Lower lobe of right lung (tissue), 2 donors: ENCODE results near the gene SYP. TPM values are rescaled to one million over a fixed set of nuclear protein-coding genes. Genes with fewer than 3 reads are reported as not detected.
A peak's percentile ranks its signal among the peaks of the same experiment; 100 is the strongest.

Experiments
- ATAC-seq, 2 donors: fragments of 200-7000 bp; cut with Tn5 transposase; one replicate each; pipeline ENCODE4 v1.9.1; 2020 to 2022; ENCODE audit warnings: mild to moderate bottlenecking in 2 of 2, moderate library complexity in 2 of 2
- DNase-seq: peaks from one replicate; pipeline ENCODE4 v3.0.0-alpha.2; 2020
- H3K27ac ChIP-seq: fragments of 200-600 bp; one replicate; pipeline ENCODE4 v1.8.0; 2022
- H3K27me3 ChIP-seq: fragments of 200-600 bp; one replicate; pipeline ENCODE4 v1.8.0; 2022; ENCODE audit warnings: low read depth
- H3K36me3 ChIP-seq: fragments of 200-600 bp; one replicate; pipeline ENCODE4 v1.8.0; 2022; ENCODE audit warnings: mild to moderate bottlenecking
- H3K4me1 ChIP-seq: fragments of 200-600 bp; one replicate; pipeline ENCODE4 v1.8.0; 2022
- H3K4me3 ChIP-seq: fragments of 200-600 bp; one replicate; pipeline ENCODE4 v1.8.0; 2022; ENCODE audit warnings: mild to moderate bottlenecking
- H3K9me3 ChIP-seq: fragments of 200-600 bp; one replicate; pipeline ENCODE4 v1.8.0; 2022
- CTCF ChIP-seq: fragments of 200-600 bp; IDR thresholded peaks from one replicate; pipeline ENCODE4 v1.8.0; 2022; ENCODE audit warnings: antibody characterized with exemption, mild to moderate bottlenecking
- intact Hi-C: fragments of 100-400 bp; cut with DNase I; formaldehyde crosslinking; loops from one replicate; pipeline ENCODE4 v1.11.0; 2022
- total RNA-seq: library from RNA; stranded (reverse); fragmentation: NEBNext Ultra II Directional; extraction: Animal tissue kit (Norgen Biotek cat#: 25700); gene quantifications from one replicate; pipeline ENCODE4 v1.2.1, GENCODE V29; 2021
- donor health status: DM: no; HTN: yes; CAD: no; lungs with severe emphysema.

Gene SYP
- total RNA-seq, 1 donor from 2014 or later: 4.2 TPM

DNA sequence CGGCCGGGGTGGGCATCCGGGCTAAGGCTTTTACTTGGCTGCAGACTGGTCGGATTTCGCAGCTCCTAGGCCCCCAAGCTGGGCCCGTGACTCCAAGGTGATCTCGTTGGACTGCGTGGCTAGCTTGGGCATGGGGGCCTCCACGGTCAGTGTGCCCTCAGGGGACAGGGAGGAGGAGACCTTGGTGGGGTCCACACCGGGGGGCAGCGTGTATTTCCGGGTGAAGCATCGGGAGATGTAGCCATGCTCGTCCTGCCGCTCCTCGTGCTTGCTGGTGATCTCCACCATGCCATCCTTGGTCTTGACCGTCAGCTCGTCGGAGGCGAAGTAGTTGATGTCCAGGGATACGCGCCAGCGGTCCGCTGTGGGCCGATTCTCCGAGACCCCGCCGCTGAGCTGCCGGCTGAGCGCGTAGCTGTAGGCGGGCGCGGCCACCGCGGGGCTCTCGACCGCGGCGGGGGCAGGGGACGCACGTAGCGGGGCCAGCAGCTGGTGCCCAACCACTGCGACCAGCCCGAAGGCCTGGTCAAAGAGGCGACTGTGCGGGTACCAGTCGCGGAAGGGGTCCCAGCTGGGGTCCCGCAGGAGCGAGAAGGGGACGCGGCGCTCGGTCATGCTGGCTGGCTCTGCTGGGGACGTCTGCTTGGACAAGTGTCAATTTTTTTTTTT, 34.0 kb upstream of the SYP start:
- no peak for DNase-seq
- TF ChIP-seq CTCF: no peak

DNA sequence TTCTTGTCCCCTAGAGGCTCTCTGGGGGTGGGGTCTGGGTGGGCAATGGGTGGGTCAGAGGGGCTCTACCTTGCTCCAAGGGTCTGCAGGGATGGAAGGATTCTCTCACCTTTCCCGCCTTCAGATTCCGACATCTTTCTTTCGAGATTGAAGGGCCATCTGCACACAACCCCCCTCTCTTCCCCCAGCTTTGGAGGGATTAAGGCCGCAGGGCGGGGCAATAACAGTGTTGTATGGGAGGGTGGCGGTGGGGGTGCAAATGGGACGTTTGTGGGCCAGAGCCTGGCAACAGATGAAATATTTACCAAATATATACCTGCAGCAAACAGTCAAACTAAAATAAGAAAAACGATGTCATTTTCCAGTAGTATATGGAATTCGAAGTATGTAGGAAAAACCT, 33.2 kb upstream of the SYP start, which contains the start of gene CACNA1F:
Gene CACNA1F, minus strand, starts transcription at position 165 of the 400 bp plus-strand sequence. Its CDS starts 31 bp downstream, at position 134.
- ATAC-seq (no peak), DNase-seq (no peak)
- Histone ChIP-seq H3K36me3 (no peaks in the 10 kb centered on the region), H3K27me3 (no peaks in the 10 kb centered on the region), H3K9me3 (no peaks in the 10 kb centered on the region), H3K4me3 (no peak within 1 kb of the TSS), H3K27ac (no peak within 1 kb of the TSS), H3K4me1 (no peaks in the 10 kb centered on the region)
- no peak for TF ChIP-seq CTCF
- intact Hi-C loops: no loop called here

More for the DNA sequence above, 34.0 kb upstream of the SYP start:
- no peak for ATAC-seq
- intact Hi-C loops: no loop called here
- Histone ChIP-seq H3K36me3 (no peaks in the 10 kb centered on the region), H3K27me3 (no peaks in the 10 kb centered on the region), H3K4me1 (no peaks in the 10 kb centered on the region), H3K9me3 (no peaks in the 10 kb centered on the region), H3K27ac (no peak overlapping the region), H3K4me3 (no peak overlapping the region)

DNA sequence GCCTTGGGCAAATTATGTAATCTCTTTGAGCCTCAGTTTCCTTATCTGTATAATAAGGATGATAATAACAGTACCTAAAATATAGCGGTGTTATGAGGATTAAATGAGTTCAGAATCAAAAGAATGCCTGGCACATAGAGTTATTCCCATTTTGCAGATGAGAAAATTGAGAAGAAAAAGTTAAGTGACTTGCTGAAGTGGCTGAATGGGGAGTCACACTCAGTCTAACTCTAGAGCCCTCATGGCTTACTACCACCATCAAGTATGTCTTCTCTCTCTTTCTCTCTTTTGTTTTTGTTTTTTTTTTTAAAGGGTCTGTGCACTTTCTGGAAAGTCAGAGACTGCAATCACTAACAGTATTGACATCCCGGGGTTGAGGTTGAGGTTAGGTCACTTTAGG, 32.5 kb upstream of the SYP start:
- H3K4me3 ChIP-seq: no peak overlapping the region
- no peaks in the 10 kb centered on the region for H3K27me3 ChIP-seq
- DNase-seq (no peak), ATAC-seq (no peak)
- H3K27ac ChIP-seq: no peak overlapping the region
- no peaks in the 10 kb centered on the region for H3K9me3 ChIP-seq
- no peaks in the 10 kb centered on the region for H3K4me1 ChIP-seq
- no peaks in the 10 kb centered on the region for H3K36me3 ChIP-seq
- TF ChIP-seq CTCF: no peak
- intact Hi-C loops: no loop called here

DNA sequence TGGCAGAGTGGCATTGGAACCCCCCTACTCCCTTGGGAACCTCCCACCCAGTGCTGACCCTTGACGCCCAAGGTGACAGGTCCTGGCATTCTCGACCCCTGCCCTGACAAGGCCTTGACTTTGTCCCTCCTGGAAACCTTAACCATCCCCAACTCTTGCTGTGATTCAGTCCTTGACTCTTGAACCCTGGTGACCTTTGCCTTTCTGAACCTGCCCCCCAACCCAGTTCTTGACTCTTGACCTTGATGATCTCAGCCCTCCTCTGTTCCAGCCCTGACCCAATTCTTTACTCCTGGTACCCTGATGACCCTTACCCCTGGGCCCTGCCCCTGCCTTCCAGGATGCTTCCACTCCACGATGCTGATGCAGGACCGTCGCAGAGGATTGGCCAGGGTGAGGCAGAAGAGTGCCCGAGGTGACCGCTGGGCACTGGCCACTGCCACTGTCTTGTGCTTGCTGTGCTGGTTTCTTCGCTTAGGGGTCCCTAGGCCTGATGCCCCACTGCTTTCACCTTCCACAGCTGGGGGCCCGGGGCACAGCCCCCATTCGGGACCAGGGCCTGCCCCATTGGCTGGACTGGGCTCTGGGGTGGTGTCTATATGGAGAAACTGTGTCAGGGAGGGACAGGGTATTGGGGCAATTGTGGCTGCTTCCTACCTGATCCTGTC, 31.5 kb upstream of the SYP start:
- TF ChIP-seq CTCF: no peak

GRCh38 chrX:49230500-49231232, 30.7 kb upstream of the SYP start:
- DNase-seq (peak; percentile 93), ATAC-seq (peak; percentile 89 to 91)
- no peaks in the 10 kb centered on the region for H3K27me3 ChIP-seq
- peak overlapping the region; percentile 79 for H3K27ac ChIP-seq
- no peaks in the 10 kb centered on the region for H3K9me3 ChIP-seq
- peak overlapping the region; percentile 46 for H3K4me3 ChIP-seq
- peak; percentile 20 for TF ChIP-seq CTCF
- no peaks in the 10 kb centered on the region for H3K4me1 ChIP-seq
- H3K36me3 ChIP-seq: no peaks in the 10 kb centered on the region
- intact Hi-C loops: no loop called here

More for the DNA sequence above, 31.5 kb upstream of the SYP start:
- no peak overlapping the region for H3K4me3 ChIP-seq
- no peak for DNase-seq
- no peaks in the 10 kb centered on the region for H3K4me1 ChIP-seq
- intact Hi-C loops: no loop called here
- ATAC-seq: no peak
- H3K36me3 ChIP-seq: no peaks in the 10 kb centered on the region
- H3K27ac ChIP-seq: no peak overlapping the region
- H3K9me3 ChIP-seq: no peaks in the 10 kb centered on the region
- no peaks in the 10 kb centered on the region for H3K27me3 ChIP-seq
